H1 (cell line): Measurements from ENCODE around the gene SLC2A13. TPM values are rescaled to one million over a fixed set of nuclear protein-coding genes. Genes with fewer than 3 reads are reported as not detected.

Source experiments
- CREB1 ChIP-seq: IDR thresholded peaks from 2 replicates; pipeline ENCODE4 v1.6.1; 2012; ENCODE audit warnings: inconsistent platforms
- polyA plus RNA-seq, 7 experiments: library from polyadenylated mRNA; depleted of rRNA in 3 of 7; stranded (reverse) in 5 of 7; unstranded in 2 of 7; fragments of >200 nt in 5 of 7; fragments of 200-250 nt in 2 of 7; gene quantifications; 1 replicate in 5 of 7; 2 replicates in 1 of 7; 4 replicates in 1 of 7; pipeline versions ENCODE4 v1.2.1 to v1.2.3, GENCODE V29; 2011 to 2013; ENCODE audit warnings: missing spikeins in 2 of 7, mixed read lengths in 2 of 7
- total RNA-seq: library from RNA; stranded (reverse); fragmentation: NEBNext Ultra II Directional; extraction: Animal tissue kit (Norgen Biotek cat#: 25700); gene quantifications from 2 replicates; pipeline ENCODE4 v1.2.1, GENCODE V29; 2021
- TF ChIP-seq, protein P1 (sequence below): fragments of 300-600 bp; sonication (generic); IDR thresholded peaks from 2 replicates; pipeline ENCODE4 v1.7.1; 2012; ENCODE audit warnings: low read length, moderate library complexity, mild to moderate bottlenecking, inconsistent platforms; ENCODE audit not compliant: insufficient replicate concordance

Gene SLC2A13
- total and polyA plus RNA-seq, 2 of the 8 experiments (the other 6 are each of a cell fraction or from before 2014, with no cell fraction given) = 2.8 to 9.6 TPM

DNA sequence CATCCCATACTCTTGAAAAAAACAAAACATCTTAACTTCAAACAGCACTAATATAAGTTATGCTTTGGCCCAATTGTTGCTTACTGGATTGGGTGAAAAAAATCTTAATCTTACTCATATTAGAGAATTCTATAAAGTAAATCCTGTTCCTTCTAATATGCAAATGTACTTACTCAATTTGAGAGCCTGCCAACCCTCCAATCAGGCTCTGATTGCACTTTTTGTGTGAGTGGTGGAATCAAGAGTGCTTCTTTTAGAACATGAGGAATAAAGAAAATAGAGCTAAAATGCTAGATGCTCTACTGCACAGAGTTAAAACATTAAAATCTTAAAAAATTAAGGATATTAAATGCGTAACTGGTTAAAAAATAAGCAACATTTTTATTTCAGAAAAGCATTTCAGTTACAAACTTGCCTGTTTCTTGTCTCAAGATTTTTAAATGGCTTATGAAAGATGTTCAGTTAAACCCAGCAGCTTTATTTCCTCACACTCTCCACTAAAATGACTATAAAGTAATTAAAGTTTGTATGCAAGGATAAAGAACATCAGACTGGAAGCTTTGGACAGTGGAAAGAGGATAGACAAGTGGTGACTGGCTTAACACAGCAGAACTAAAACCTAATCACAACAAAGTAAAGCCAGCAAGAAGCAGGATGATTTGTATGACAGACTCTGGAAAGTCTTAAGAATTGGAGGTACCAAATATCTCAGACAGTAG lies 177.5 kb downstream of the SLC2A13 start (continued):
- TF ChIP-seq, protein P1, sequence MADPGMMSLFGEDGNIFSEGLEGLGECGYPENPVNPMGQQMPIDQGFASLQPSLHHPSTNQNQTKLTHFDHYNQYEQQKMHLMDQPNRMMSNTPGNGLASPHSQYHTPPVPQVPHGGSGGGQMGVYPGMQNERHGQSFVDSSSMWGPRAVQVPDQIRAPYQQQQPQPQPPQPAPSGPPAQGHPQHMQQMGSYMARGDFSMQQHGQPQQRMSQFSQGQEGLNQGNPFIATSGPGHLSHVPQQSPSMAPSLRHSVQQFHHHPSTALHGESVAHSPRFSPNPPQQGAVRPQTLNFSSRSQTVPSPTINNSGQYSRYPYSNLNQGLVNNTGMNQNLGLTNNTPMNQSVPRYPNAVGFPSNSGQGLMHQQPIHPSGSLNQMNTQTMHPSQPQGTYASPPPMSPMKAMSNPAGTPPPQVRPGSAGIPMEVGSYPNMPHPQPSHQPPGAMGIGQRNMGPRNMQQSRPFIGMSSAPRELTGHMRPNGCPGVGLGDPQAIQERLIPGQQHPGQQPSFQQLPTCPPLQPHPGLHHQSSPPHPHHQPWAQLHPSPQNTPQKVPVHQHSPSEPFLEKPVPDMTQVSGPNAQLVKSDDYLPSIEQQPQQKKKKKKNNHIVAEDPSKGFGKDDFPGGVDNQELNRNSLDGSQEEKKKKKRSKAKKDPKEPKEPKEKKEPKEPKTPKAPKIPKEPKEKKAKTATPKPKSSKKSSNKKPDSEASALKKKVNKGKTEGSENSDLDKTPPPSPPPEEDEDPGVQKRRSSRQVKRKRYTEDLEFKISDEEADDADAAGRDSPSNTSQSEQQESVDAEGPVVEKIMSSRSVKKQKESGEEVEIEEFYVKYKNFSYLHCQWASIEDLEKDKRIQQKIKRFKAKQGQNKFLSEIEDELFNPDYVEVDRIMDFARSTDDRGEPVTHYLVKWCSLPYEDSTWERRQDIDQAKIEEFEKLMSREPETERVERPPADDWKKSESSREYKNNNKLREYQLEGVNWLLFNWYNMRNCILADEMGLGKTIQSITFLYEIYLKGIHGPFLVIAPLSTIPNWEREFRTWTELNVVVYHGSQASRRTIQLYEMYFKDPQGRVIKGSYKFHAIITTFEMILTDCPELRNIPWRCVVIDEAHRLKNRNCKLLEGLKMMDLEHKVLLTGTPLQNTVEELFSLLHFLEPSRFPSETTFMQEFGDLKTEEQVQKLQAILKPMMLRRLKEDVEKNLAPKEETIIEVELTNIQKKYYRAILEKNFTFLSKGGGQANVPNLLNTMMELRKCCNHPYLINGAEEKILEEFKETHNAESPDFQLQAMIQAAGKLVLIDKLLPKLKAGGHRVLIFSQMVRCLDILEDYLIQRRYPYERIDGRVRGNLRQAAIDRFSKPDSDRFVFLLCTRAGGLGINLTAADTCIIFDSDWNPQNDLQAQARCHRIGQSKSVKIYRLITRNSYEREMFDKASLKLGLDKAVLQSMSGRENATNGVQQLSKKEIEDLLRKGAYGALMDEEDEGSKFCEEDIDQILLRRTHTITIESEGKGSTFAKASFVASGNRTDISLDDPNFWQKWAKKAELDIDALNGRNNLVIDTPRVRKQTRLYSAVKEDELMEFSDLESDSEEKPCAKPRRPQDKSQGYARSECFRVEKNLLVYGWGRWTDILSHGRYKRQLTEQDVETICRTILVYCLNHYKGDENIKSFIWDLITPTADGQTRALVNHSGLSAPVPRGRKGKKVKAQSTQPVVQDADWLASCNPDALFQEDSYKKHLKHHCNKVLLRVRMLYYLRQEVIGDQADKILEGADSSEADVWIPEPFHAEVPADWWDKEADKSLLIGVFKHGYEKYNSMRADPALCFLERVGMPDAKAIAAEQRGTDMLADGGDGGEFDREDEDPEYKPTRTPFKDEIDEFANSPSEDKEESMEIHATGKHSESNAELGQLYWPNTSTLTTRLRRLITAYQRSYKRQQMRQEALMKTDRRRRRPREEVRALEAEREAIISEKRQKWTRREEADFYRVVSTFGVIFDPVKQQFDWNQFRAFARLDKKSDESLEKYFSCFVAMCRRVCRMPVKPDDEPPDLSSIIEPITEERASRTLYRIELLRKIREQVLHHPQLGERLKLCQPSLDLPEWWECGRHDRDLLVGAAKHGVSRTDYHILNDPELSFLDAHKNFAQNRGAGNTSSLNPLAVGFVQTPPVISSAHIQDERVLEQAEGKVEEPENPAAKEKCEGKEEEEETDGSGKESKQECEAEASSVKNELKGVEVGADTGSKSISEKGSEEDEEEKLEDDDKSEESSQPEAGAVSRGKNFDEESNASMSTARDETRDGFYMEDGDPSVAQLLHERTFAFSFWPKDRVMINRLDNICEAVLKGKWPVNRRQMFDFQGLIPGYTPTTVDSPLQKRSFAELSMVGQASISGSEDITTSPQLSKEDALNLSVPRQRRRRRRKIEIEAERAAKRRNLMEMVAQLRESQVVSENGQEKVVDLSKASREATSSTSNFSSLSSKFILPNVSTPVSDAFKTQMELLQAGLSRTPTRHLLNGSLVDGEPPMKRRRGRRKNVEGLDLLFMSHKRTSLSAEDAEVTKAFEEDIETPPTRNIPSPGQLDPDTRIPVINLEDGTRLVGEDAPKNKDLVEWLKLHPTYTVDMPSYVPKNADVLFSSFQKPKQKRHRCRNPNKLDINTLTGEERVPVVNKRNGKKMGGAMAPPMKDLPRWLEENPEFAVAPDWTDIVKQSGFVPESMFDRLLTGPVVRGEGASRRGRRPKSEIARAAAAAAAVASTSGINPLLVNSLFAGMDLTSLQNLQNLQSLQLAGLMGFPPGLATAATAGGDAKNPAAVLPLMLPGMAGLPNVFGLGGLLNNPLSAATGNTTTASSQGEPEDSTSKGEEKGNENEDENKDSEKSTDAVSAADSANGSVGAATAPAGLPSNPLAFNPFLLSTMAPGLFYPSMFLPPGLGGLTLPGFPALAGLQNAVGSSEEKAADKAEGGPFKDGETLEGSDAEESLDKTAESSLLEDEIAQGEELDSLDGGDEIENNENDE = no peak
- TF ChIP-seq CREB1 = no peak
